ENCODE measurements around the gene ZNF483. TPM values are rescaled to one million over a fixed set of nuclear protein-coding genes. Genes with fewer than 3 reads are reported as not detected.
"Not testable (repeated sequence)": the region's sequence is repeated elsewhere in the genome, so short reads cannot be mapped to it uniquely, and the experiment has no call there.

The ZNF483 gene
- total RNA-seq, 6 experiments from 2014 or later = 0.06 to 1.2 (median 0.37) TPM

DNA sequence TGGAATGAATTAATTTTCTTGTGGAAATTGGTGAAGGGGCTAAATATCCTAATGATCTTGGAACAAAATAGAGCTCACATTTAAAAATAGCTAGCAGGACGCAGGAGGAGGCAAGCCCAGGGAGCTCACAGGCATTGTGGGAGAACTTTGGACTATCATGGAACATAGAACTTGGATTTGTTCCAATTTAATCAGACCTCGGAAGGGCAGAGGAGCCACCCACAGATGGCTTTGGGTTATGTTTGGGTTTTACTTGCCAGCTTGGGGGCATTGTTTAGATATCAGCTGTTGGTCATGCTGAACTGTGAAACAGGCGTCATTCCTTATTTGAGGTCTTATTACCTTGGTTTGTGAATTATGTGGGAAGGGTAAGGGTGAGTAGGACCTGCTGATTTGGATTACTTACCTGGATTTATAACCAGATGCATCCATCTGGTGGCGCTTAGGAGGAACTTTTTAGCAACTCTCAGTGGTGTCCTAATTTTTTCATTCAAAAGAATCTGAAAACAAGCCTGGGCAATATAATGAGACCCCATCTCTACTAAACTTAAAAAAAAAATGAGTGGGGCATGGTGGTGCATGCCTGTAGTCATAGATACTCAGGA, 88.6 kb downstream of the ZNF483 start:
- peaks cover 0 to 32% (median 13%) of the 10 kb centered on the region in 4 donors for H3K4me1 ChIP-seq
- peak in 2 of 3 donors; percentile 31 to 73 for DNase-seq
- H3K36me3 ChIP-seq = no peaks in the 10 kb centered on the region
- WGBS (ENCODE audit: insufficient coverage, low coverage, low lambda C conversion rate, missing lambda C conversion rate) = 23% methylated on average over 4 of the region's 4 CpGs
- H3K27me3 ChIP-seq = no peaks in the 10 kb centered on the region
- H3K9me3 ChIP-seq = no peaks in the 10 kb centered on the region
- no peak overlapping the region for H3K4me3 ChIP-seq
- ATAC-seq = peak; percentile 91 to 96 (median 94)
- TF ChIP-seq, protein P1, sequence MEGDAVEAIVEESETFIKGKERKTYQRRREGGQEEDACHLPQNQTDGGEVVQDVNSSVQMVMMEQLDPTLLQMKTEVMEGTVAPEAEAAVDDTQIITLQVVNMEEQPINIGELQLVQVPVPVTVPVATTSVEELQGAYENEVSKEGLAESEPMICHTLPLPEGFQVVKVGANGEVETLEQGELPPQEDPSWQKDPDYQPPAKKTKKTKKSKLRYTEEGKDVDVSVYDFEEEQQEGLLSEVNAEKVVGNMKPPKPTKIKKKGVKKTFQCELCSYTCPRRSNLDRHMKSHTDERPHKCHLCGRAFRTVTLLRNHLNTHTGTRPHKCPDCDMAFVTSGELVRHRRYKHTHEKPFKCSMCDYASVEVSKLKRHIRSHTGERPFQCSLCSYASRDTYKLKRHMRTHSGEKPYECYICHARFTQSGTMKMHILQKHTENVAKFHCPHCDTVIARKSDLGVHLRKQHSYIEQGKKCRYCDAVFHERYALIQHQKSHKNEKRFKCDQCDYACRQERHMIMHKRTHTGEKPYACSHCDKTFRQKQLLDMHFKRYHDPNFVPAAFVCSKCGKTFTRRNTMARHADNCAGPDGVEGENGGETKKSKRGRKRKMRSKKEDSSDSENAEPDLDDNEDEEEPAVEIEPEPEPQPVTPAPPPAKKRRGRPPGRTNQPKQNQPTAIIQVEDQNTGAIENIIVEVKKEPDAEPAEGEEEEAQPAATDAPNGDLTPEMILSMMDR (IDR thresholded peaks at IDR 0.05) = peak; percentile 30 to 44 (median 36)
- TF ChIP-seq POLR2A (IDR thresholded peaks at IDR 0.05) = no peak
- peak overlapping the region; percentile 41 to 68 (median 59) for H3K27ac ChIP-seq
- intact Hi-C loops (cut with DNase I) = no loop called here

DNA sequence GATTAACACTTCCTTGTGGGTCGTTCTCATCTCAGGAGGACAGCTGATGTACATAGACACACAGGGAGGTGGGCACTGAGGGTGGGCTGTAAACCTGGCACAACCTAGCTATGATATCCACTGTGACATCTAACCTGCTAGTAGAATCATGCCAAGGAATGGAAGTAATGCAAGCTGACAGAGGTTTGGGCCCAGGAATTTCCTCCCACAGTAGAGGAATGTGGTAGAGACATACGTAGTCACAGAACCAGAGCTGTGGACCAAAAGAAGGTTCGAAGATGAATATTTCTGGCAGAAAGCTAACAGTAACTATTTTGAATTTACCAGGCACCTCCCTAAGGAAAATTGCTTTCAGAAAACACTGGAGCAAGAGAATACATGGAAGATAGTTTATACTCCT, 90.9 kb downstream of the ZNF483 start:
- Histone ChIP-seq H3K27me3 (no peaks in the 10 kb centered on the region), H3K4me1 (peaks cover 0 to 19% (median 7%) of the 10 kb centered on the region in 4 donors), H3K36me3 (no peaks in the 10 kb centered on the region), H3K27ac (no peak overlapping the region), H3K9me3 (no peaks in the 10 kb centered on the region), H3K4me3 (no peak overlapping the region)
- ATAC-seq = no peak
- intact Hi-C loops (cut with DNase I) = no loop called here
- no peak for TF ChIP-seq POLR2A (IDR thresholded peaks at IDR 0.05)
- TF ChIP-seq, protein P1 (IDR thresholded peaks at IDR 0.05) = no peak
- 71% methylated on average over 3 of the region's 3 CpGs for WGBS (ENCODE audit: insufficient coverage, low coverage, low lambda C conversion rate, missing lambda C conversion rate)
- DNase-seq = no peak

DNA sequence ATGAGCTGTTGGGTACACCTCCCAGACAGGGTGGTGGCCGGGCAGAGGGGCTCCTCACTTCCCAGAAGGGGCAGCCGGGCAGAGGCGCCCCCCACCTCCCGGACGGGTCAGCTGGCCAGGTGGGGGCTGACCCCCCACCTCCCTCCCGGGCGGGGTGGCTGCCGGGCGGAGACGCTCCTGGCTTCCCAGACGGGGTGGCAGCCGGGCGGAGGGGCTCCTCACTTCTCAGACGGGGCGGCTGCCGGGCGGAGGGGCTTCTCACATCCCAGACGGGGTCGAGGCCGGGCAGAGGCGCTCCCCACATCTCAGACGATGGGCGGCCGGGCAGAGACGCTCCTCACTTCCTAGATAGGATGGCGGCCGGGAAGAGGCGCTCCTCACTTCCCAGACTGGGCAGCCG, 92.4 kb downstream of the ZNF483 start:
- ATAC-seq; DNase-seq; H3K4me3 ChIP-seq; H3K27me3 ChIP-seq; H3K9me3 ChIP-seq; H3K27ac ChIP-seq; intact Hi-C loops (cut with DNase I); H3K36me3 ChIP-seq: not testable (repeated sequence)
- WGBS (ENCODE audit: insufficient coverage, low coverage, low lambda C conversion rate, missing lambda C conversion rate) = 80% methylated on average over 1 of the region's 29 CpGs
- H3K4me1 ChIP-seq = peaks cover 0 to 28% (median 15%) of the 10 kb centered on the region in 4 donors

DNA sequence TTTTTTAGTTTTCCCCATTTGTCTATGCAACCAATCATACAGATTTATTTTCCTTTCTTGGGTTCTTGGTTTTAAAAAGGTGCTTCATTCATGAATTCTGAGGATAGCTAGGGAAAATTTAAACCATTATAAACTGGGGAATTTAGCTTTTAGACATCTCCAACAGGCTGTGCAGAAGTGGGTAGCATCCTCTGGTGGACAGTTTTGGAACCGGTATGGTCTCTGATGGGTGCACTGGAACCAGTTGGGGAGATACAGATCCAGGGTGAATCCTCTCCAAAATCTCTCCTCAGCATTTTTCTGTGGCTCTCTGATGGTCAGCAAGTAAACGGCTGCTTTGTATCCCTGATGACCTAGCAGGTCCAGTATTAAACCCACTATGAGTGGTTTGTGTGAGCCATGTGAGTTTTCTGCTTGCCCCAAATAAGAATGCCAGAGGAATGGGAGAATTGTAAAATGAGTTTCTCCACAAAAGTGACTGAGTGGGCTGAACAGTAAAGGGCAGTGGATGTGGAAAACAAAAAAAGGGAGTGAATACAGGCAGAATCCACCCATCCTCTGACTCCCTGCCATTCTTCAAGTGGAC, 97.0 kb downstream of the ZNF483 start:
- no peaks in the 10 kb centered on the region for H3K27me3 ChIP-seq
- TF ChIP-seq, protein P1 (IDR thresholded peaks at IDR 0.05) = peak; percentile 82 to 91 (median 86)
- TF ChIP-seq POLR2A (IDR thresholded peaks at IDR 0.05) = no peak
- WGBS (ENCODE audit: insufficient coverage, low coverage, low lambda C conversion rate, missing lambda C conversion rate) = 11% methylated on average over 2 of the region's 2 CpGs
- no peaks in the 10 kb centered on the region for H3K9me3 ChIP-seq
- peaks cover 0 to 40% (median 14%) of the 10 kb centered on the region in 4 donors for H3K4me1 ChIP-seq
- no peak overlapping the region for H3K4me3 ChIP-seq
- DNase-seq (peak in 1 of 3 donors; percentile 66), ATAC-seq (peak; percentile 89 to 95 (median 90))
- no peaks in the 10 kb centered on the region for H3K36me3 ChIP-seq
- peak overlapping the region in 1 of 3 donors; percentile 82 for H3K27ac ChIP-seq
- intact Hi-C loops (cut with DNase I) = no loop called here

DNA sequence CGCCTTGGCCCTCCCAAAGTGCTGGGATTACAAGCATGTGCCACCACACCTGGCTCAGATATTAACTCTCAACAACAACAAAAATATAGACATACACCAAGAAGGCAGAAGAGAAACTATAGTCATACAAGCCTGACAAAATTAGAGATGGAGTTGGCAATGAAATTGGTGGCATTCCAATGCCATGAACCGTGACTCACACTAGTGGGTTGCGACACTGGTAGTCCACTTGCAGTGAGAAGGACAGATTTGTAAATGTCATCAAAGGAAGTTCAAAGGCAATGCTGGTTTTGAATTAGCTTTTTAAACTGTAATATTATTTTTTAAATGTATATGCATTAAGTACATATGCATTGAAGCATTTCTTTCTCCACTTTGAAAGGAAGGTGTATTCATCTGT, 97.6 kb downstream of the ZNF483 start:
- DNase-seq = peak in 2 of 3 donors; percentile 56 to 79
- 26% methylated on average over 3 of the region's 3 CpGs for WGBS (ENCODE audit: insufficient coverage, low coverage, low lambda C conversion rate, missing lambda C conversion rate)
- intact Hi-C loops (cut with DNase I) = no loop called here

More for the DNA sequence above, 97.6 kb downstream of the ZNF483 start:
- Histone ChIP-seq H3K36me3 (no peaks in the 10 kb centered on the region), H3K27ac (peak overlapping the region; percentile 18 to 82 (median 38)), H3K4me1 (peaks cover 0 to 40% (median 15%) of the 10 kb centered on the region in 4 donors), H3K9me3 (no peaks in the 10 kb centered on the region), H3K4me3 (no peak overlapping the region), H3K27me3 (no peaks in the 10 kb centered on the region)
- ATAC-seq = peak; percentile 67 to 81 (median 72)
- TF ChIP-seq, protein P1 (IDR thresholded peaks at IDR 0.05) = no peak
- no peak for TF ChIP-seq POLR2A (IDR thresholded peaks at IDR 0.05)
